HAP-1 (cell line): ENCODE data around the gene SLC11A1.

Experiments used
- DNase-seq, 2 experiments: peaks; one replicate each; pipeline ENCODE4 v3.0.0-alpha.2; 2016 to 2020; ENCODE audit warnings: low spot score in 2 of 2
- H3K27me3 ChIP-seq: fragments of 250-450 bp; sonication (Bioruptor Pico); 2 replicates; pipeline ENCODE4 v1.5.1; 2020; ENCODE audit warnings: low read depth, mild to moderate bottlenecking, moderate library complexity
- H3K36me3 ChIP-seq: fragments of 250-450 bp; sonication (Bioruptor Pico); replicated peaks from 2 replicates; pipeline ENCODE4 v1.5.1; 2020; ENCODE audit warnings: mild to moderate bottlenecking
- H3K4me1 ChIP-seq: fragments of 250-450 bp; sonication (Bioruptor Pico); 2 replicates; pipeline ENCODE4 v1.5.1; 2020; ENCODE audit warnings: mild to moderate bottlenecking
- H3K4me3 ChIP-seq: fragments of 250-450 bp; sonication (Bioruptor Pico); 2 replicates; pipeline ENCODE4 v1.5.1; 2020; ENCODE audit warnings: mild to moderate bottlenecking, moderate library complexity
- H3K9me3 ChIP-seq: fragments of 250-450 bp; sonication (Bioruptor Pico); 2 replicates; pipeline ENCODE4 v1.5.1; 2020; ENCODE audit warnings: mild to moderate bottlenecking, moderate library complexity
- in situ Hi-C: fragments of 300-500 bp; cut with MboI; formaldehyde crosslinking; loops from 3 replicates; pipeline ENCODE4 v1.14.3; 2020; ENCODE audit warnings: low sequenced_read_pairs, inconsistent platforms, mixed read lengths

The SLC11A1 gene

GRCh38 chr2:218381916-218382366 lies at the start of gene SLC11A1:
Gene SLC11A1 (plus strand): TSS chr2:218382273. CDS start chr2:218382369, 96 bp downstream.
- Histone ChIP-seq H3K4me1 (no peaks in the 10 kb centered on the region), H3K4me3 (no peak within 1 kb of the TSS), H3K36me3 (no peaks in the 10 kb centered on the region), H3K27me3 (no peaks in the 10 kb centered on the region), H3K9me3 (no peaks in the 10 kb centered on the region)
- in situ Hi-C loops, result no loop called here
- DNase-seq, result no peak

DNA sequence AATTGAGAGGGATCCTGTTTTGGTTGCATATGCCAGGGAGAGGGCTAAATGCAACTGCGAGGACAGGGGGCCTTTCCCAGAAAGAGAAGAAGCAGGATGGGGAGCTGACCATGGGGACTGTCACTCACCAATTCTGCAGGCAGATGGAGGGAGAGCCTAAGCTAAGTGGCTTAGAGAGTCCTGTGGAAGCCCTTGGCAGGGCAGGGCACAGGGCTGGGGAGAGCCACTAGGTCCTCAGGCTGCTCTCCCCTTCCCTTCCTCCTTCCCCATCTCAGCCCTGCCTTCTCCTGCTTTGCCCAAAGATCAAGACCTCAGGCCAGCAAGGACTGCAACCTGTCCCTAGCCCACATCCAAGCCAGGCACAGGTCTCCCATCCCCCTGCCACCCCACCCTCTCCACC lies 49.8 kb upstream of the SLC11A1 start:
- H3K27me3 ChIP-seq, result no peaks in the 10 kb centered on the region
- H3K4me1 ChIP-seq, result peaks cover 11% of the 10 kb centered on the region
- no peak overlapping the region for H3K4me3 ChIP-seq
- DNase-seq, result peak in 1 of 2 experiments; percentile 17
- no peaks in the 10 kb centered on the region for H3K9me3 ChIP-seq
- in situ Hi-C loops, result no loop called here
- H3K36me3 ChIP-seq, result no peaks in the 10 kb centered on the region

GRCh38 chr2:218332920-218333645 lies 49.0 kb upstream of the SLC11A1 start:
- in situ Hi-C loops, result no loop called here
- DNase-seq, result no peak
- Histone ChIP-seq H3K4me3 (no peak overlapping the region), H3K36me3 (no peaks in the 10 kb centered on the region), H3K4me1 (peaks cover 11% of the 10 kb centered on the region), H3K27me3 (no peaks in the 10 kb centered on the region), H3K9me3 (no peaks in the 10 kb centered on the region)

GRCh38 chr2:218334531-218334930 lies 47.5 kb upstream of the SLC11A1 start:
- H3K27me3 ChIP-seq, result no peaks in the 10 kb centered on the region
- H3K36me3 ChIP-seq, result no peaks in the 10 kb centered on the region
- no peaks in the 10 kb centered on the region for H3K9me3 ChIP-seq
- H3K4me1 ChIP-seq, result peaks cover 11% of the 10 kb centered on the region
- H3K4me3 ChIP-seq, result no peak overlapping the region
- in situ Hi-C loops, result no loop called here
- DNase-seq, result no peak

DNA sequence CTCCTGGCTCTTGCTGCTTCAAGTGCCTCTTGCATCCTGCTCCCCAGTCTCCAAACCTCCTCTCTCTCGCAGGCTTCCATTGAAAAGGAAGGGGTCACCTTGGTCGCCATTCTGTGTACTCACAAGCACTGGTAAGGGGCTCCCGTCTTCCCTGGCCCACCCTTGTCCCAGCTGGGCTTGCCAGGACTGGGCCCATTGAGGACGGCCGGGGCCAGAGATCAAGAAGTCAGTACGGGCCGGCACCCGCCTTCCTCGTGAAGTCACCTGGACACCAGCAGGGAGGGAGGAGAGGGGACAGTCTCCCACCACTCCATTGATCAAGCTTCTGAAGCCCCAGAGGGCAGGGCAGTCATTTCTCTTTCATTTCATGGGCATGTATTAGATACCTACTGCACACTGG lies 41.4 kb upstream of the SLC11A1 start:
- DNase-seq, result no peak
- no peaks in the 10 kb centered on the region for H3K27me3 ChIP-seq
- H3K4me1 ChIP-seq, result no peaks in the 10 kb centered on the region
- no peaks in the 10 kb centered on the region for H3K9me3 ChIP-seq
- in situ Hi-C loops, result no loop called here
- no peaks in the 10 kb centered on the region for H3K36me3 ChIP-seq
- H3K4me3 ChIP-seq, result no peak overlapping the region

DNA sequence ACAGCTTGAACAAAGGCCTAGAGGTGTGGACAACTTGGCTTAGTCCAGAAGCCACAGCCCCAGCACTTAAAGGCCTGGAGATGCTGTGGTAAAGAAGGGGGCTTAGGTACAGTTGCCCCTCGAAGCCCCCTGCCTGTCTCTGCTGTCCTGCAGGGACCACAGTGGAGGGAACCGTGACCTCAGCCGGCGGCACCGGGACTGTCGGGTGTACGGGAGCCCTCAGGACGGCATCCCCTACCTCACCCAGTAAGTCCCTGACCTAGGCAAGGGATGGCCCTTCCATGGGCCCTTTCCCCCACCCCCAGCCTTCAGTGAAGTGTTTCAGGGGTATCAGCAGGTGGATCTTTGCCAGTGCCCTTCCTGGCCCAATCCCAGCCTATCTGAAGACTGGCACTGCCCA lies 40.7 kb upstream of the SLC11A1 start:
- Histone ChIP-seq H3K36me3 (no peaks in the 10 kb centered on the region), H3K4me1 (no peaks in the 10 kb centered on the region), H3K27me3 (no peaks in the 10 kb centered on the region), H3K4me3 (no peak overlapping the region), H3K9me3 (no peaks in the 10 kb centered on the region)
- DNase-seq, result no peak
- in situ Hi-C loops, result no loop called here

DNA sequence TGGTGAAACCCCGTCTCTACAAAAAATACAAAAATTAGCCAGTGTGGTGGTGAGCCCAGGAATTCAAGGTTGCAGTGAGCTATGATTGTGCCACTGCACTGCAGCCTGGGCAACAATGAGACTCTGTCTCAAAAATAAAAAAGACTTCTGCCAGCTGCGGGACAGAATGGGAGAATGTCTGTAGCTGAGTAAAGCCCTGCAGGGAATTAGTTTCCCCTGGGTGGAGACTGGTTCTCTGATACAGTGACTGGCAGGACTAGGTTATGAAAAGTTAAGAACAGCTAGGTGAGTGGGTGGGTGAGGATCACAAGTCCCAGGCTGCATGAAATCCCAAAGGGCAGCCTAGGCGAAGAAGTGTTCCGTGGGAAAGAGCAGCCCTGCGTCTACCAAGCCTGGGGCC lies 39.2 kb upstream of the SLC11A1 start:
- Histone ChIP-seq H3K4me3 (no peak overlapping the region), H3K4me1 (no peaks in the 10 kb centered on the region), H3K9me3 (no peaks in the 10 kb centered on the region), H3K36me3 (no peaks in the 10 kb centered on the region), H3K27me3 (no peaks in the 10 kb centered on the region)
- in situ Hi-C loops, result no loop called here
- no peak for DNase-seq

- no peak for DNase-seq
- H3K4me3 ChIP-seq, result no peak overlapping the region
- in situ Hi-C loops, result no loop called here
- H3K9me3 ChIP-seq, result no peaks in the 10 kb centered on the region
- H3K27me3 ChIP-seq, result no peaks in the 10 kb centered on the region
- no peaks in the 10 kb centered on the region for H3K36me3 ChIP-seq
- no peaks in the 10 kb centered on the region for H3K4me1 ChIP-seq
These were observed 38.5 kb upstream of the SLC11A1 start for GRCh38 chr2:218343591-218343990.

DNA sequence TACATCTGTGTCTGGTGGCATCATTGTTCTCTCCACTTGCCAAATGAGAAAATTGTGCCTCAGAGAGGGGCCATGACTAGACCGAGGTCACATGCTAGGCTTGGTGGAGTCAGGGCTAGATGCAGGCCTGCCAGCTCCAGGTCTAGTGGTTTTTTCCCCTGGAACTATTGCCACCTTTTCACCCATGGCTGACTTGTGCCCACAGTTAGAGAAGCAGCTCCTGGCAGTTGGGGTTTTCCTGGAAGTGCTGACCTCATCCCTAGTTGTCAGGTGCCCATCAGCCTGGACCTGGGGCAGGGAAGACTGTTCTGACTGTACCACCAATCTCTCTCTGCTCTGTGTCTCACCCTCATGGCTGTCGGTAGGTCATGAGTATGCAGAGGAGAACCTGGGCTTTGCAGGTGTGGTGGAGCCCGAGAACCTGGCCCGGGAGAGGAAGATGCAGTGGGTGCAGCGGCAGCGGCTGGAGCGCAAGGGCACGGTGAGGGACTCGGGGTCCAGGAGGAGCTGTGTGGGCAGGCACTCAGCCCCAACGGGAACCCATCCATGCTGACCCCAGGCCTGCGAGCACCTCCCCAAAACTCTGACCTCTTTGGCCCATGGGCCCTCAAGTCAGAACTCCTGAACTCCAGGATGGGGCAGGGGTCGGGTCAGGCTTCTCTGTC lies 37.9 kb upstream of the SLC11A1 start:
- Histone ChIP-seq H3K9me3 (no peaks in the 10 kb centered on the region), H3K4me1 (no peaks in the 10 kb centered on the region), H3K4me3 (no peak overlapping the region), H3K36me3 (no peaks in the 10 kb centered on the region), H3K27me3 (no peaks in the 10 kb centered on the region)
- in situ Hi-C loops, result no loop called here
- DNase-seq, result no peak

DNA sequence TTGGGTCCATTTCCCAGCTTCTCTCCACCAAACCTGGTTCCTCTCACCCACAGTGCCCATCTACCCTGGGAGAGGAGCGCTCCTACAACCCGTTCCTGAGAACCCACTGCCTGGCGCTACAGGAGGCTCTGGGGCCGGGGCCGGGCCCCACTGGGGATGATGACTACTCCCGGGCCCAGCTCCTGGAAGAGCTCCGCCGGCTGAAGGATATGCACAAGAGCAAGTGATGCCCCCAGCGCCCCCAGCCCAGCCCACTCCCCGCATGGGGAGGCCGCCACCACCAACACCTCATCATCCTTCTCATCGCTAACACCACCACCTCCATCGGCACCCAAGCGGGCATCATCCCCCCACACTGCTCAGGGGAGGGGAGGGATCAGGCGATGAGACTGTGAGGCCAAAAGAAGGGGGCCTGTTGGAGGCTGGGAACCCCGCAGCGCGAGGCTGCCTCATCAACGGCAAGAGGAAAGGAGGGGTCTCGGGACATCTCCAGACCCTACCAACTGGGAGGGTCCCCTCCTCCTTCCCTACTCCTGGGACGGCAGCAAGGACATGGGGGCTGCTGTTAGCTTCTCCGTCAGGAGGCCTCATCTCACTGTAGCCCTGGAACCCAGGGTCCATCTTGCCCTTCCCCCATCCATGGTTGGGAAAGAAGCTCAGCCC lies 37.2 kb upstream of the SLC11A1 start:
- Histone ChIP-seq H3K36me3 (no peaks in the 10 kb centered on the region), H3K27me3 (no peaks in the 10 kb centered on the region), H3K4me1 (no peaks in the 10 kb centered on the region), H3K9me3 (no peaks in the 10 kb centered on the region), H3K4me3 (no peak overlapping the region)
- no peak for DNase-seq
- in situ Hi-C loops, result no loop called here

GRCh38 chr2:218345491-218346236 lies 36.4 kb upstream of the SLC11A1 start:
- no peak overlapping the region for H3K4me3 ChIP-seq
- DNase-seq, result no peak
- no peaks in the 10 kb centered on the region for H3K9me3 ChIP-seq
- H3K36me3 ChIP-seq, result no peaks in the 10 kb centered on the region
- no peaks in the 10 kb centered on the region for H3K27me3 ChIP-seq
- in situ Hi-C loops, result no loop called here
- no peaks in the 10 kb centered on the region for H3K4me1 ChIP-seq

DNA sequence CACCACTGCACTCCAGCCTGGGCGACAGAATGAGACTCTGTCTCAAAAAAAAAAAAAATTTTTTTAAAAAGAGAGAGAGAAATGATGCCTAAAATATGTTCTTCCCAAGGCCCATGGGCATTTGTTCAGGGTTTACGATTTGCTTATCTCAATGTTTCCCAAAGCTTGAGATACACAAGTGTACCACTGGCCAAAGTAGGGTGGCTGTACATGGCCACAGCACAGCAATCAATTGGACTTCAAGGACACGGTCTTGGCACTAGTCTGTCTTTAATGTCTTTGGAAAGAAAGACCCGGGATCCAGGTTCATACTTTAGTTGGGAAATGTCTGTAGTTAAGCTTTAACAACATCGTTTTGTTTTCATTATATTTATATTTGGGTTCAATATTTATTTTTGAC lies 34.9 kb upstream of the SLC11A1 start:
- in situ Hi-C loops, result no loop called here
- no peaks in the 10 kb centered on the region for H3K27me3 ChIP-seq
- no peak overlapping the region for H3K4me3 ChIP-seq
- H3K4me1 ChIP-seq, result no peaks in the 10 kb centered on the region
- H3K36me3 ChIP-seq, result no peaks in the 10 kb centered on the region
- DNase-seq, result no peak
- peaks cover 4% of the 10 kb centered on the region for H3K9me3 ChIP-seq

DNA sequence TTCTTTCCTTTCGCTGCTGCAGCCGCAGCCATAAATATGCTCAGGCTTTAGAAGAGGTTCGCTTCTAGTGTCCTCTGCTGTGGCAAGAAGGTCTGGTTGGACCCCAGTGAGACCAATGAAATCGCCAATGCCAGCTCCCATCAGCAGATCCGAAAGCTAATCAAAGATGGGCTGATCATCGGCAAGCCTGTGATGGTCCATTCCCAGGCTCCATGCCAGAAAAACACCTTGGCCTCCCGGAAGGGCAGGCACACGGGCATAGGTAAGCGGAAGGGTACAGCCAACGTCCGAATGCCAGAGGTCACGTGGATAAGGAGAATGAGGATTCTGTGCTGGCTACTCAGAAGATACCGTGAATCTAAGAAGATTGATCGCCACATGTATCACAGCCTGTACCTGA lies 28.0 kb upstream of the SLC11A1 start:
- Histone ChIP-seq H3K4me1 (no peaks in the 10 kb centered on the region), H3K27me3 (no peaks in the 10 kb centered on the region), H3K4me3 (no peak overlapping the region), H3K9me3 (peaks cover 7% of the 10 kb centered on the region), H3K36me3 (no peaks in the 10 kb centered on the region)
- in situ Hi-C loops, result no loop called here
- no peak for DNase-seq
